UCSD-AML1 (cell line): ENCODE data around the gene HNRNPLL.

Source experiments
- DNase-seq: peaks from one replicate; lab custom pipeline; 2025; ENCODE audit not compliant: unreplicated experiment; lab: John Stamatoyannopoulos, UW

The HNRNPLL gene

DNA sequence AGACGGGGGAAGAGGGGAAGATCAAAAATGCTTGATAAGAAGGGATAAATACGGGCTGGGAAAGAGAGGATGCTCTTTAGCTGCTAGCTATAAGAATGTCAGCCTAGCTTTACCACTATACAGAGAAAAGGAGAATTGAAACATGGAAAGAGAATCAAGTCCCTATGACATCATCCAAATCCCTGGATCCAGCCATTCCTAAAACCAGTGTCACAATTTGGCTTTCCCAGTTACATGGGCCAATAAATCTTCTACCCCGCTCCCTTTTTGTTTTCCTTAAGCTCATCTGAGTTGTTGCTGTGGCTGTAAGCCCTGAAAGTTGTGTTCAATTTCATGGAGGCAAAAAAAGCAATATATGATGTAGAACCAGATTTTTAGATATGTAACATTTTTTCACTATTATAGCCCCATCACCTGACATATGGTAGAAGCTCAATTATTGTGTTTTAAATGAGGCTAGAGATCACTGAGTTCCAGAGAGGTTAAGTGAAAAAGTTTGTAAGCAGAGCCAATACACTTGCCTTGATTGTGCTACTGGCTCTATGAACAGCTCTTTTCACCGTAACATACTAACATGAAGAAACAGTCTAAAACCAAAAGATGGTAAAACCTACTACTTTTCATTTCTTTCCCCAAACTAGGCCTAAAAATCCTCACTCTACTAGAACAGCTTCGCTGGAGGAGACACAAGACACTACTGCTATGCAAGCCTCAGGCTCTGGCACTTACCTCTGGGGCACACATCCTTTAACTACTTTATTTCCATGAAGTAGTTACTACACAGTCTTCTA lies 4.3 kb downstream of the HNRNPLL start:
- DNase-seq = no peak

DNA sequence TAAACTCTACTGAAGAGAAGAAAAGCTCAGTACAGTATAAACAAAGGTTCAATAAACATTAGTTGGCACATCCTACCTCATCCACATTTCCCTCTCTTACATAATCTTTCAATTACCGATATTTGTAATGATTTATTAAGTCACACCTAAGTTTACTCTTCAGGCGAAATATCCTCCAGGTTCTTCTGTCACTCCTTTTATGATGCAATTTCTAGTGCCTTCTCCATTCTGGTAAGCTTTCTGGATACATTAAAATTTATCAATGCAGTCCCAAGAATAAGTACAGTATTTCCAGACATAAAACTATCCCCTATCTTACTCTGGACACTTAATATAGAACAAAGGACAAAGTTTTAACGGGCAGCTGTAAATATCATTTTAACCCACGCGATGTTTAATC lies 5.6 kb downstream of the HNRNPLL start:
- no peak for DNase-seq

- no peak for DNase-seq
Observed at GRCh38 chr2:38596229-38596628, 6.5 kb downstream of the HNRNPLL start.

DNA sequence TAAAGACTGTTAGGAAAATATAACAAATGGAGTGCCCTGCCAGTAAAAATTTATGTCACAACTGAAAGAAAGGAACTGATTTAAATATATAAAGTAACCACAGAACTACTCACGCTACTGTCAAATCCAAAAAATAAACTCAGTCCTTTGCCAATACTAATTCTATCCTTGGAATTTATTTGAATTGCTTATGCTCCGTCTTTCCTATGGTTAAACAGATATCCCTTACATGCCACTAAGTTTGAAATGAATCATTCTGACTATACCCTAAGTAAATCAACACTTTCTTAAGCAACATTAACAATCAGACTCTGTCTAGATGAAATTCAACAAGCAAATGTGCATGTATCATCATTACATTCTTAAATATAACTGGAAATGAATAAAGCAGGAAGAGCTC lies 9.8 kb downstream of the HNRNPLL start:
- no peak for DNase-seq

GRCh38 chr2:38591152-38591551 lies 11.6 kb downstream of the HNRNPLL start:
- DNase-seq = no peak

- no peak for DNase-seq
Observed at GRCh38 chr2:38590053-38590452, 12.7 kb downstream of the HNRNPLL start.

- DNase-seq = no peak
Observed at GRCh38 chr2:38586931-38587330, 15.8 kb downstream of the HNRNPLL start.

- DNase-seq = no peak
Observed at GRCh38 chr2:38584881-38585280, 17.8 kb downstream of the HNRNPLL start.

GRCh38 chr2:38583994-38584393 lies 18.7 kb downstream of the HNRNPLL start:
- DNase-seq = no peak

GRCh38 chr2:38583524-38583923 lies 19.2 kb downstream of the HNRNPLL start:
- DNase-seq = no peak

DNA sequence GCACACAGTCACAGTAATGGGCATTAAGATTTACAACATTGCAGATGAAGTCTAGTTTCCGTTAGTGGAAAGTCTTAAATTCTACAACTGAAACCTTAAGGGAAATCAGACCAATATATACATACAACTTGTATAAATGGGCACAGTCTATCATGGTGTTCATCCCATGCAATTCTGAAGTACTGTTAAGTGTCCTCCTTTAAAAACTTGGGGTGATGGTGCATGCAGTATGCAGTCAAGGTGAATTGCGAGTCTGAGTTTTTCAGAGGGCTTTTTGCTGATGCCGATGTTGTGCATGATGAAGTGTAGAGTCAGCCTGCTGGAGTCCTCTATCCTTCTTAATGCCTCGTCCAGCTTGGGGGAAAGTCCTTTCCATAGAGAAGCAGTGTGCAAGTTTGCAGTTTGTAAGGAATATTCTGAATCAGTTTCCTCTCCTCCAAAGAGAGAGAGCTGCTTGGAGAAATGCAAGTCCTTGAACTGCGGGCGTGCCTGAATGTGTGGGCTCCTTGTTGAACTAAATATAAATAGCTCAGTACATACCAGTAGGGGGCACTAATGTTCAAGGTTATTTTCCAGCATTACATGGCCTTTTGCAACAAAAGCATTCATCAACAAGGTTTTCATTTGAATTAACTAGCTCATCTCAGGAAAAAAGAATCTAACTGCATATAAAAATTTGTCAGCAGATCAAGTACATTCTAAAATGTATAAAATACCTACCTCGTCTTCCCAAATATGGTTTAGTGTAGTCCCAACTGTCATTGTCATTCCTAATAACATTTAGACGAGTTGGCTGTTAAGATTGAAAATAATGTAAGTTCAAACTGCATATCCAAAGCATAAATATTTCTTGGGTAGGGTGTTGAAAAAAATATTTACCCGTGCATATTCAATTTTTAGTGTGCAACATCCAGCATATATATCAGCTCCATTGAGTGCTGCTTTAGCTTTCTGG lies 21.3 kb downstream of the HNRNPLL start:
- DNase-seq = peak; percentile 15

DNA sequence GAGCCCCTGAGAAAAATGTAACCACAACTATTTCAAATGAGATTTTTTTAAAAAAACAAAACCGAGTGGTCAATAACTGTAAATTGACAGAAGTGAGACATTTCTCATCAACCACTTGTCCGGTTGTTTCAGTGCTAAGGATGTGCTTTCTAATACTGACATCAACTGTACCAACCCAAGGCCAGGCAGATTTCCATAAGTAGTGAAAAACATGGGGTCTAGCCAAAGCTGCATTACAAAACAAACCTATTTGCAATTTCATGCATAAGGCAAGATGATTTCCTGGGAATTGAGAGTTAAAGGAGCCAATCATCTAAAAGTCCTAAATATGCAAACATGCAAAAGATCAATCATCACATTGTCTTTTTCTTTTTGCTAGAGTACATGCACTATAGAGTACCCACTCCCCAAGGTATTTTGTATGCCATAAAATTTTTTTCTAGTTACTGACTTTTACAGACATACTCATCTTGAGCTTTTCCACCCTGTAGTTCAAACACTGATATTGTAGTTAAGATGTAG lies 22.6 kb downstream of the HNRNPLL start:
- no peak for DNase-seq

DNA sequence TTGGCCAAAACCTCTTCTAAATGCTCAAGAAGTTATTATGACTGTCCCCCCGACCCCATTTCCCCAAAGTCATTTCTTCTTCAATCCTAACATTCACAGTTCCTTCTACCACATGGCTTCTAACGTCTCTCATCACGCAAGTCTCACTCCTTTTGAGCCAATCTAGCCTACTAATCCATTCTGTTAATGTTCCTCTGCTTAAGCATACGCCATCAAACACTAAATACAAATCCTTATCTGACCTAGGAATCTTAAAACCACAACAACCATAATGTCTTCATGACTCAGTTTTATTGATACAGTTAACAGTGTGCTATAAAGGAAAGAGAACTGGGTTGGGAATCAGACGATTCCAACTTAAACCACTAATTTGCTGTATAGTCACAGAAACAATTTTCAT lies 23.9 kb downstream of the HNRNPLL start:
- DNase-seq = no peak

- DNase-seq = no peak
Observed at GRCh38 chr2:38574278-38574677, 28.4 kb downstream of the HNRNPLL start.

DNA sequence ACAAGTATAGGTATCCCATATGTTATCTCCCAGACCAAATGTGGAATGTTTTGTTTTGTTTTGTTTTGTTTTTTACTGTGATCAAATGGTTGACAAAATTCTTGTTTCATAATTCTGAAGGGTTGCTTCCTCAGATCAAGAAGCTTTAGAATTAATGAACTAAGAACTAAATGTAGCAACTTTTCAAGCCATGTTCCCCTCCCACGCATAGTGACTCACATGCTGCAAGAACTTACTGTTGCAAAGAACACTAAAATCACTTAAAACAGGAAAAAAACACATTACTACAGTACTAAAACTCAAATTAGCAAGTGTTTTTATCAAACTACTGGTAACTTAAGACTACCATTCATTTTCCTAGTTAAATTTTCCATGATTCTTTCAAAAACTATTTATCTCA lies 30.6 kb downstream of the HNRNPLL start:
- DNase-seq = no peak

- DNase-seq = no peak
Observed at GRCh38 chr2:38571193-38571592, 31.5 kb downstream of the HNRNPLL start.

DNA sequence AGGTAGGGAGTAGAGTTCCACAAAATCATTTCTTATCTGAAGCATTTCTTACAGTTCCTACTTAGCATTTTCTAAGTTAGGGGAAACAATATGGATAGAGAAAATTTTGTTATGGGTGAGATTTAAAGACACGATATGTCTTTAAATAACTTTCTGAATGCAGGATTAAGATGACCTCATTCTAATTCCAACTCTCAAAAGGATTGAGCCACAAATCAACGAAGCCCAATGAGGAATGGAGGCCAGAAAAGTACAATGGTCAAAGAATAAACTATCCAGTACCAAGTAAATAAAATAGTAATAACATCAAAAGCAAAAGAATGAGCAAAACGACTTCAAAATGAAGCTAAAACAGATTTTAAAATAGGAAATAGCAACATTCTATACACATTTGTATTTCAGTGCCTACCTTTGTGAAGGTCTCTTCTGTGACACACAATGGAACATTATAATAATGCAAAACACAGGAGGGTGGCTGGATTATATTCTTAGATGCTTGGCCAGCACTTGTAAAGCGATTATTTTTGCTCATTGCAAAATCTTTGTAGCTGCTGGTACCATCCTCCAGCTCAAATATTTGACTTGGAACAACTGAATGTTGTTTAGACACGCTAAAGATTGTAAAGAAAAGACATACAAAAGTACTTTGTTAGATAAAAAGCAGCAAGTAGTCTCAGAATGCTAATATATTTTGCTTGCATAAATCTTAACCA lies 33.8 kb downstream of the HNRNPLL start:
- no peak for DNase-seq

- no peak for DNase-seq
Observed at GRCh38 chr2:38565333-38565732, 37.4 kb downstream of the HNRNPLL start.

GRCh38 chr2:38561691-38562090 lies 41.0 kb downstream of the HNRNPLL start:
- DNase-seq = no peak

- DNase-seq = no peak
Observed at GRCh38 chr2:38560092-38560491, 42.6 kb downstream of the HNRNPLL start.

- no peak for DNase-seq
Observed at GRCh38 chr2:38557981-38558380, 44.7 kb downstream of the HNRNPLL start.
